Panc1 (cell line): ENCODE results near the gene WWOX. TPM values are rescaled to one million over a fixed set of nuclear protein-coding genes. Genes with fewer than 3 reads are reported as not detected.

Source experiments
- ATAC-seq: fragments of 200-7000 bp; cut with Tn5 transposase; 2 replicates; pipeline ENCODE4 v1.9.1; 2020; ENCODE audit warnings: mild to moderate bottlenecking, moderate library complexity
- BruUV-seq: library from RNA; stranded (reverse); fragments of 400-500 nt; replicated peaks from 2 replicates; lab custom pipeline; 2021; lab: Mats Ljungman, UMichigan
- CTCF ChIA-PET: fragments of 300-600 bp; sonication (Branson Sonifier 250); formaldehyde crosslinking; loops from one replicate; lab custom pipeline; 2022; ENCODE audit warnings: antibody characterized with exemption; lab: Charles Lee
- POLR2A ChIA-PET: fragments of 300-600 bp; sonication (Branson Sonifier 250); formaldehyde crosslinking; loops from one replicate; lab custom pipeline; 2022; ENCODE audit warnings: antibody characterized with exemption; lab: Charles Lee
- DNase-seq: peaks from one replicate; pipeline ENCODE4 v3.0.0-alpha.2; 2010; ENCODE audit warnings: low read depth, low spot score
- H3K27ac ChIP-seq: 2 replicates; pipeline ENCODE4 v1.5.1; 2011; ENCODE audit warnings: mild to moderate bottlenecking, low read length, inconsistent platforms
- H3K27me3 ChIP-seq: fragments of 200-500 bp; sonication (Bioruptor generic); 2 replicates; pipeline ENCODE4 v1.6.0; 2014; ENCODE audit warnings: low read length, inconsistent platforms; ENCODE audit not compliant: control insufficient read depth, insufficient read depth
- H3K36me3 ChIP-seq: fragments of 200-500 bp; sonication (Bioruptor generic); 2 replicates; pipeline ENCODE4 v1.5.1; 2014; ENCODE audit warnings: inconsistent platforms, mild to moderate bottlenecking, low read length, moderate library complexity; ENCODE audit not compliant: control insufficient read depth, insufficient read depth
- H3K4me1 ChIP-seq: 2 replicates; pipeline ENCODE4 v1.5.1; 2011; ENCODE audit warnings: inconsistent platforms, mild to moderate bottlenecking, low read length, moderate library complexity; ENCODE audit not compliant: control insufficient read depth, insufficient read depth
- H3K4me3 ChIP-seq, 2 experiments: 2 replicates each; pipeline ENCODE4 v1.5.1; 2011 to 2012; ENCODE audit warnings: low read depth in 2 of 2, low read length in 2 of 2, mild to moderate bottlenecking in 2 of 2, inconsistent platforms in 1 of 2, moderate library complexity in 1 of 2
- H3K9me3 ChIP-seq: fragments of 200-500 bp; sonication (Bioruptor generic); 2 replicates; pipeline ENCODE4 v1.5.1; 2014; ENCODE audit warnings: low read depth, mild to moderate bottlenecking, inconsistent platforms, low read length, moderate library complexity; ENCODE audit not compliant: control insufficient read depth, insufficient read depth
- POLR2AphosphoS5 ChIP-seq: IDR thresholded peaks from 2 replicates; pipeline ENCODE4 v1.6.1; 2012; ENCODE audit warnings: mild to moderate bottlenecking, low read depth, low read length, moderate library complexity
- SIN3A ChIP-seq: IDR thresholded peaks from 2 replicates; pipeline ENCODE4 v1.6.1; 2012; ENCODE audit warnings: low read depth, mild to moderate bottlenecking, low read length, moderate library complexity, borderline replicate concordance; ENCODE audit not compliant: insufficient read depth
- TCF7L2 ChIP-seq: IDR thresholded peaks from 2 replicates; pipeline ENCODE4 v1.6.1; 2011; ENCODE audit warnings: mild to moderate bottlenecking, low read depth, low read length, inconsistent platforms
- in situ Hi-C: cut with HindIII; loops from 2 replicates; pipeline ENCODE4 v1.10.0; 2016; ENCODE audit warnings: low sequenced_read_pairs, low pct_unique_long_range_greater_than_20kb
- intact Hi-C: fragments of 100-400 bp; cut with micrococcal nuclease; formaldehyde crosslinking; loops from one replicate; pipeline ENCODE4 v1.10.0; 2022; ENCODE audit not compliant: unreplicated experiment
- total RNA-seq: library from RNA; stranded (reverse); gene quantifications from one replicate; pipeline ENCODE4 v1.2.1, GENCODE V29; 2021; ENCODE audit not compliant: unreplicated experiment
- TF ChIP-seq, protein P1 (sequence below), 2 experiments: IDR thresholded peaks; 2 replicates each; pipeline ENCODE4 v1.6.1; 2011 to 2012; ENCODE audit warnings: low read depth in 2 of 2, control low read depth in 1 of 2, low read length in 1 of 2, mild to moderate bottlenecking in 1 of 2, moderate library complexity in 1 of 2; ENCODE audit not compliant: insufficient read depth in 1 of 2
- TF ChIP-seq, protein P2 (sequence below): fragments of 450-650 bp; IDR thresholded peaks from 2 replicates; pipeline ENCODE4 v1.5.1; 2017; ENCODE audit warnings: mild to moderate bottlenecking

Gene WWOX
- total RNA-seq, 1 experiment from 2014 or later, result 12.5 TPM

DNA sequence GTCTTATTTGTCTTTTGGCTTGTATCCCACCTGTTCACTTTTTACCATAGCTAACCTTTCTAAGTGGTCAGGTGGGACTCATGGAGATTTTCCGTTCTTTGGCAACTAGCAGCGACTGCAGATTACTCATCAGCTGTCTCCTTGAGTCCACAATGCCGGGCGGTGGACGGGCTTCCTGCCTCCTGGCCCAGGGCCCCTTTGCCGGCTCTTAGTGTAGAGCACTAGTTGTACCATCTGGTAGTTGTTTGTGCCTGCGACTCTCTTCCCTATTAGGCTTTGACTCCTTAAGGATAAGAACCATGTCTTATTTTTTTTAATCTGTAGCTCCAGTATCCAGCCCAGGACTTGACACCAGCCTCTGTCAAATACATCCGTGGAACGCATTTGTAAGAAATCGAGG lies 399.9 kb downstream of the WWOX start:
- in situ Hi-C loops, result no loop called here
- Histone ChIP-seq H3K4me3 (no peak overlapping the region), H3K36me3 (no peaks in the 10 kb centered on the region), H3K9me3 (no peaks in the 10 kb centered on the region), H3K27me3 (no peaks in the 10 kb centered on the region), H3K27ac (no peak overlapping the region), H3K4me1 (no peaks in the 10 kb centered on the region)
- intact Hi-C loops, result no loop called here
- TF ChIP-seq POLR2AphosphoS5 (no peak), TCF7L2 (no peak), SIN3A (no peak)
- TF ChIP-seq, protein P1, sequence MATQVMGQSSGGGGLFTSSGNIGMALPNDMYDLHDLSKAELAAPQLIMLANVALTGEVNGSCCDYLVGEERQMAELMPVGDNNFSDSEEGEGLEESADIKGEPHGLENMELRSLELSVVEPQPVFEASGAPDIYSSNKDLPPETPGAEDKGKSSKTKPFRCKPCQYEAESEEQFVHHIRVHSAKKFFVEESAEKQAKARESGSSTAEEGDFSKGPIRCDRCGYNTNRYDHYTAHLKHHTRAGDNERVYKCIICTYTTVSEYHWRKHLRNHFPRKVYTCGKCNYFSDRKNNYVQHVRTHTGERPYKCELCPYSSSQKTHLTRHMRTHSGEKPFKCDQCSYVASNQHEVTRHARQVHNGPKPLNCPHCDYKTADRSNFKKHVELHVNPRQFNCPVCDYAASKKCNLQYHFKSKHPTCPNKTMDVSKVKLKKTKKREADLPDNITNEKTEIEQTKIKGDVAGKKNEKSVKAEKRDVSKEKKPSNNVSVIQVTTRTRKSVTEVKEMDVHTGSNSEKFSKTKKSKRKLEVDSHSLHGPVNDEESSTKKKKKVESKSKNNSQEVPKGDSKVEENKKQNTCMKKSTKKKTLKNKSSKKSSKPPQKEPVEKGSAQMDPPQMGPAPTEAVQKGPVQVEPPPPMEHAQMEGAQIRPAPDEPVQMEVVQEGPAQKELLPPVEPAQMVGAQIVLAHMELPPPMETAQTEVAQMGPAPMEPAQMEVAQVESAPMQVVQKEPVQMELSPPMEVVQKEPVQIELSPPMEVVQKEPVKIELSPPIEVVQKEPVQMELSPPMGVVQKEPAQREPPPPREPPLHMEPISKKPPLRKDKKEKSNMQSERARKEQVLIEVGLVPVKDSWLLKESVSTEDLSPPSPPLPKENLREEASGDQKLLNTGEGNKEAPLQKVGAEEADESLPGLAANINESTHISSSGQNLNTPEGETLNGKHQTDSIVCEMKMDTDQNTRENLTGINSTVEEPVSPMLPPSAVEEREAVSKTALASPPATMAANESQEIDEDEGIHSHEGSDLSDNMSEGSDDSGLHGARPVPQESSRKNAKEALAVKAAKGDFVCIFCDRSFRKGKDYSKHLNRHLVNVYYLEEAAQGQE (IDR thresholded peaks at IDR 0.05; ENCODE audit: insufficient read depth in 1 of 2, low read depth in 2 of 2, low read length in 1 of 2), result no peak
- TF ChIP-seq, protein P2, sequence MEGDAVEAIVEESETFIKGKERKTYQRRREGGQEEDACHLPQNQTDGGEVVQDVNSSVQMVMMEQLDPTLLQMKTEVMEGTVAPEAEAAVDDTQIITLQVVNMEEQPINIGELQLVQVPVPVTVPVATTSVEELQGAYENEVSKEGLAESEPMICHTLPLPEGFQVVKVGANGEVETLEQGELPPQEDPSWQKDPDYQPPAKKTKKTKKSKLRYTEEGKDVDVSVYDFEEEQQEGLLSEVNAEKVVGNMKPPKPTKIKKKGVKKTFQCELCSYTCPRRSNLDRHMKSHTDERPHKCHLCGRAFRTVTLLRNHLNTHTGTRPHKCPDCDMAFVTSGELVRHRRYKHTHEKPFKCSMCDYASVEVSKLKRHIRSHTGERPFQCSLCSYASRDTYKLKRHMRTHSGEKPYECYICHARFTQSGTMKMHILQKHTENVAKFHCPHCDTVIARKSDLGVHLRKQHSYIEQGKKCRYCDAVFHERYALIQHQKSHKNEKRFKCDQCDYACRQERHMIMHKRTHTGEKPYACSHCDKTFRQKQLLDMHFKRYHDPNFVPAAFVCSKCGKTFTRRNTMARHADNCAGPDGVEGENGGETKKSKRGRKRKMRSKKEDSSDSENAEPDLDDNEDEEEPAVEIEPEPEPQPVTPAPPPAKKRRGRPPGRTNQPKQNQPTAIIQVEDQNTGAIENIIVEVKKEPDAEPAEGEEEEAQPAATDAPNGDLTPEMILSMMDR, result no peak
- BruUV-seq, result no TSS peak
- ATAC-seq (no peak), DNase-seq (no peak)
- POLR2A ChIA-PET, result no interaction called here
- CTCF ChIA-PET, result no interaction called here

DNA sequence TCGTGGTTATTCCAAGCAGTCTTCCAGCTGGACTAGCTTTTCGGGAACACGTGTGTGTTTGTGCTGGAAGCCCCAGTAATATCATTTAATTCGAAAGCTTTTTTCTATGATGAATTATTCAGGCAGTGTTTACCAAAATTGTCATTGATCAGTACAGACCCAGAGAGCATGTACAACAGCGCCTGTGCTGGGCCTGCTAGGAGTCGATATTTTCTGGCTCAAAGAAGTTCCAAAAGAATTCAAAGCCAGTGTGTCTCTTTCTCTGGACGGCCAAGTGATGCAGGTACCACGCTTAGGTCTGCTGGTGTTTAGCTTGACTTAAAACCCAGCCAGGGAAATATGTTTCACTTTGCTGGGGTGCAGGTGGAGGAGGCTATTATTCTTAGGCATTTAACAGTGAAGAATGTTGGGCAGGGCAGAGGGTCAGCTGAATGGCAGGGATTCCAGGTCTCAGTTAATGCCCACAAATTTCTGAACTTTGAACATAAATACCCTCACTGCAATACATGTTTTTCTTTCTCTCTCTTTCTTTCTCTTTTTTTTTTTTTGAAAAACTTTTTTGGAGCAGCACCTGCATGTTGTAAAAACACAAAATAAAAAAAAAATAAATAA lies 401.3 kb downstream of the WWOX start:
- H3K9me3 ChIP-seq, result no peaks in the 10 kb centered on the region
- H3K27me3 ChIP-seq, result no peaks in the 10 kb centered on the region
- no peaks in the 10 kb centered on the region for H3K36me3 ChIP-seq
- ATAC-seq (no peak), DNase-seq (no peak)
- no peaks in the 10 kb centered on the region for H3K4me1 ChIP-seq
- H3K4me3 ChIP-seq, result no peak overlapping the region
- H3K27ac ChIP-seq, result no peak overlapping the region
- in situ Hi-C loops, result no loop called here
- POLR2A ChIA-PET, result no interaction called here
- intact Hi-C loops, result no loop called here
- CTCF ChIA-PET, result no interaction called here
- TF ChIP-seq TCF7L2, result no peak
- TF ChIP-seq POLR2AphosphoS5, result no peak
- TF ChIP-seq, protein P1 (IDR thresholded peaks at IDR 0.05; ENCODE audit: insufficient read depth in 1 of 2, low read depth in 2 of 2, low read length in 1 of 2), result no peak
- TF ChIP-seq, protein P2, result no peak
- no peak for TF ChIP-seq SIN3A
- BruUV-seq, result no TSS peak
